ENCODE results near the gene VWA2.

VWA2 gene

DNA sequence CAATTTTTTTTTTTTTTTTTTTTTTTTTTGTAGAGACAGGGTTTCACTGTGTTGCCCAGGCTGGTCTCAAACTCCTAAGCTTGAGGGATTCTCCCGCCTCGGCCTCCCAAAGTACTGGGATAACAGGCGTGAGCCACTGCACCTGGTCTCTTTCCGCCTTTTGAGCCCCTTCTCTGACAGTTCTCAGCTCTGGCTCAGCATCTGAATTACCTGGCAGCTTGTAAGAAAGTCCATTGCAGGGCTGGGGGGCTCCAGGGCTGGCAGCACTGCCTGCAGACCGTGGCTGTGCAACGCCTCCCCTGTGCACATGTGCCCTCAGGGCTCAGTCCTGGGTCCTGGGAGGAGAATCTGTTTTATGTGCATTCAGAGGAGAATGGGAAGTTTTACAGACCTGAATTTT, 37.6 kb downstream of the VWA2 start:
- DNase-seq = no peak

DNA sequence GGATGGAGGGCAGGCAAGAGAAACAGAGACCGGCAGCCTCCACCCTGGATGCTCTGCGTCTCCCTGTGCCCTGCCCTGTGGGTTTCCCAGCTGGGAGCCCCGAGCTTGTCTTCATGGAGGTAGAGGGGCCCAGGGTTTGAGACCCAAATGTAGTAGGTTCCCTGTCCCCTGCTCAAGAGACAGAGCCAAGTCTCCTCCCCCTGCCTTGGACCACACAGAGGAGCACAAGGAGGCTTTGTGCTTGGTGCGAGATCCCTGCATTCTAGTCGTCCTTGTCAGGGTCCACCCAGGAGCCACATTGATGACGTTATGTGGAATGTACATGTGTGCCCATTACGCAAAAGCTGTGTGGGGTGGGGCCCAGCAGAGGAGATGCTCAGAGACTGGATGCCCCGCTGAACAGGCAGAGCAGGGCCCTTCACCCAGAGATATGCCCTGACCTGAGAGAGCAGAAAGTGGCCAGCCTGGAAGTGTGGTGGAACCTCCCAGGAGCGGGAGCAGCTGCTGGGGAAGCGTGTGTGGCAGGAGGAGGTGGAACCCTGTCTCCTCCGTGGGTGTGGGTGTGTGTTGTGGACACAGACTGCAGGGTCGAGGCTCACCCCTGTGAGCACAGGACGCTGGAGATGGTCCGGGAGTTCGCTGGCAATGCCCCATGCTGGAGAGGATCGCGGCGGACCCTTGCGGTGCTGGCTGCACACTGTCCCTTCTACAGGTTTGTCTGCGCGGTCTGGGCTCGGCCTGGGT, 39.3 kb downstream of the VWA2 start:
- no peak for DNase-seq

DNA sequence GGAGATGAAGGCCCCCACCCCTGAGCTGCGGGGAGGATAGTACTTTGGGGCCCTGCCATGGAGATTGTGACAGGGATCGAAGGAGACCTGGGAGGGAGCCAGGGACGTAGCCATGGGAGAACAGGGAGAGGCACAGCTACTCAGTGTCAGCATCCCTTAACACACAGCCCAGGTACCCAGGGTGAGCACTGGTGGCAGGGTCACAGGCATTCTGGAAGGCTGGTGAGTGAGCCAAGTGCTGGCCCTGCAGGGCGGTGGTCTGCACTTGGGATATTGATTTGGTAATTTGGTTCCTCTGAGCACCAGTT, 39.8 kb downstream of the VWA2 start:
- DNase-seq = no peak

DNA sequence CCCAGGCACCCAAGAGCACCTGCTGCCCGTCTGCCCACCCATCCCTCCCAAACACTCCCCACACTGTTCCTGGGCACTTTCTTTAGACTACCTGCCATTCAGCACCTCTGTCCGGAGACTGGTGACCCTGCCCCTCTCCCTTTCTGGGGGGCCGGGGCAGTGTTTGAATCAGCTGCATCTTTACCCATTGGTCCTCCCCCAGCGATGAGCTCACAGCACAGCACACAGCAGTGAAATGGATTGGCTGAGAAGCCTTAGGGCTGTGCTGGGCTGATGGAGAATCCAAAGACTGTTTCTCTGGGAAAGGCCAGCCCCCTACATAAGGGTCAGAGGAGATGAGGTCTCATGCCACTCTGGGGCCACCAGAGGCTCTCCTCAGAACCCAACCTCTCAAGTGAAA, 40.2 kb downstream of the VWA2 start:
- DNase-seq = no peak

DNA sequence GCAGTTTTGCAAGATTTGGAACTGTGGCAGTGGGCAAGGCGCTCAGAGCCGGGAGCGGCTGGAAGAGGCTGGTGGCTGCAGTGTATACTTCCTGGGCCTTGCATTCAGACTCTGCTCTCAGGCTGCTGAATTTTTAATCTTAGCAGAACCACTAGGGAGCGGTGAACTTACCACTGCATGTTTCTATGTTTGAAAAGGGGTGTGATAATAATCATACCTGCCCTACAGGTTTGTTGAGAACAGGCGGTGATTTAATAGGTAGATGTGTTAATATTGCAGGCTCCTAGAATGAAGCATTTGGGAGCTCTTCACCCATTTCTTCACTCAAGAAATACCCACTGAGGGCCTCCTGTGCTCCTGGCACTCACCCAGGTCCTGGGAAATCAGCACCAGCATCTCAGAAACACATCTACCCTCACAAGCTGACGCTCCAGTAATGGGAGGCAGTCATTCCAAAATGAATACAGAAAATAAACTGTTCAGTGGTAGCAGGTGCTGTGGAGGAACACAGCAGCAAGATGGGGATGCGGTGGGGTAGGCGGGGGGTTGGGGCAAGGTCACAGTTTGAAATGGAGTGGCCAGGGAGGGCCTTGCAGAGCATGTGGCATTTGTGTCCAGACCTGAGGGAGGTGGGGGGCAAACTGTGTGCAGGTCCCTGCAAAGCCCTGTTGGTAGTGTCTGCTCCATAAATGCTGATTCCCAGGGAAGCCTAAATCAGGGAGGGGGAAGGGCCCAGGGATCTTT, 41.0 kb downstream of the VWA2 start:
- DNase-seq = no peak

DNA sequence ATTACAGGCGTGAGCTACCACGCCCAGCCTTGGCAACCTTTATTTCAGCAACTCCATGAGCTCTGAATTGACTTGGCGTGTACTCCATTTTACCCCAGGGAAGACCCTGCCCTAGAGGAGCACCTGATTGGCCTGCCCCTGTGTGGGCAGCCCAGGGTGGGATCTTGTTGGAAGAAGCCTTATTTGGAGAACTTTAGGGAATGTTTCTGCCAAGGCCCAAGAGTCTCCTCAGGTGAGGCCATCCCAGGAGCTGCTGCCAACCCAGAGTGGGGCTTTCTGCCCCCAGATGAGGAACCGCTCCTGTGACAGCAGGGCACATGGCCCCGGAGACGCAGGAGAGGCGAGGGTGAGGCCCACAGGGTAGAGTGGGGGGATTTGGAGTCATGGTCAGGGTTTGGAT, 42.0 kb downstream of the VWA2 start:
- no peak for DNase-seq

DNA sequence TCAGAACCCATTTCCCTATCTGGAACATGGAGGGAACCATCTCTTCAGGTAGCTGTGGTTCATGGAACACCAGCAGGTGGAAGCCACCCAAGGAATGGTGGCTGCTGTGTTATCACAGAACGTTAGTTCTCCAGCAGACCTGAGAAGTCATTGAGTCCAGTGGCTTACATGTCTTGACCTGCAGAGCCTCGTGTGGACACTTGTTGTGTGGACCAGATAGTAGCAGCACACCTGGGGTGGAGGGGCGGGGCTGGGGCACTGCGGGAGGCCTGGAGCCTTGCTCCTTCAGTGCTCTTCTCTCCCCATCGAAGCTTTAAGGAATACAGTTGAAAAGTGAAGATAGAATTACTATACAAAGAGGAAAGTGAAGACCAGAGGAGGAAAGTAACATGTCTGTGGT, 42.4 kb downstream of the VWA2 start:
- DNase-seq = no peak

DNA sequence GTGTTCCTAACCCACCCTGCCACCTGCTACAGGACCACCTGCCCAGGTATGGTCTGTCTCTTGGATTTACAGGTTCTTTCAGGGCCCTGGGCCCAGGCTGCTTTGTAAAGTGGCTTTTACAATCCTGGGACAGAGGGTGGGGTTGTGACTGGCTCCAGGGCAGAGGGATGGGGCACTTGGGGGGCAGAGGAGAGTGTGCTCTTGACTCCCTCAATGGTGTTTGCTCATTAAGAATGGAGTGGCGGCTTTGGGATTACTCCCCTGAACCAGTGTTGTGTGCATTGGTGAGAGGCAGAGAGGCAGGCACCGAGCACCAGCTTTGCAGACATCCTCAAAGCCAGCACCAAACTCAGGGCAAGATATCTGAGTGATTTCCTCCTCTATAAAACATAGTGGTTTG, 43.5 kb downstream of the VWA2 start:
- DNase-seq = no peak

DNA sequence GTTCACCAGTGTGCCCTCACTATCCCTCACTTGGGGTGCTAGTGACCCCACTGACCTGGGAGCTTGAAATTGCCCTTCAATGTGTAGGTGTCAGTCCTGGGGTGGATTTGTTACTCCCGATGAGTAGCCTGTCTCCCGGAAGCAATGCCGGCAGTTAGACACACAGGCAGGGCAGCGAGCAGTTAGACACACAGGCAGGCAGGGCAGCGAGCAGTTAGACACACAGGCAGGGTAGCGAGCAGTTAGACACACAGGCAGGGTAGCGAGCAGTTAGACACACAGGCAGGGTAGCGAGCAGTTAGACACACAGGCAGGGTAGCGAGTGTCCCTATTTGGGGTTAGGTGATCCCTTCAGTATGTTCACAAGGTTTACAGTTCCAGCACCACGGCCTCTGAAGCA, 44.0 kb downstream of the VWA2 start:
- DNase-seq = no peak

DNA sequence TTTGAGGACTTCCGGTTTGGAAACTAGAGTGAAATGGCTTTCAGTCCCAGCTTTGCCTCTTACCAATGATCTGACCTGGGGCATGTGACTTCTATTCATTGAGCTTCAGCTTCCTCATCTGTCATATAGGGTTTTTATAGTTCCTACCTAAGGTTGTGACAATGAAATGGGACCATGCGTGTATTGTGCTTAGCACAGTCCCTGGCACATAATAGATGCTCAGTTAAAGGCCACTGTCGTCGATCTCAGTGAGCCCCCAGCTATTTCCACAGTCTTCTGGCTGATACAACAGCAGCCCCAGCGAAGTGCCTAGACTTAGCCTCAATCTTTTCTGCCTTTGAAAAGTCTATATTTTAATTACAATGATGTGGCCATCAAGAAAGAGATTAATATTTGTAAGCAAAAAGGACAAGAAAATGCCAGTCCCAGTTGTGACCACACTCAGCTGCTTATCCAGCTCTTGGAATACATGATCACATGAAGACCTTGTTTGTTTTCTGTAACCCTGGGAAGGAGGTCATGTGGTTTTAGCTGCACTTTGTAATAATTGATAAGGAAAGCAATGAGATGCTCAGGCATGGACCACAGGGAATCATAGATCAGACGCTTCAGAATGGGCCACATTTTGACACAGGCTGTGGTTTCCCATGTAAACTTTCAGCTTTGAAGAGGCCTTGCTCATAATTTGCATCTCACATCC, 44.6 kb downstream of the VWA2 start:
- no peak for DNase-seq

DNA sequence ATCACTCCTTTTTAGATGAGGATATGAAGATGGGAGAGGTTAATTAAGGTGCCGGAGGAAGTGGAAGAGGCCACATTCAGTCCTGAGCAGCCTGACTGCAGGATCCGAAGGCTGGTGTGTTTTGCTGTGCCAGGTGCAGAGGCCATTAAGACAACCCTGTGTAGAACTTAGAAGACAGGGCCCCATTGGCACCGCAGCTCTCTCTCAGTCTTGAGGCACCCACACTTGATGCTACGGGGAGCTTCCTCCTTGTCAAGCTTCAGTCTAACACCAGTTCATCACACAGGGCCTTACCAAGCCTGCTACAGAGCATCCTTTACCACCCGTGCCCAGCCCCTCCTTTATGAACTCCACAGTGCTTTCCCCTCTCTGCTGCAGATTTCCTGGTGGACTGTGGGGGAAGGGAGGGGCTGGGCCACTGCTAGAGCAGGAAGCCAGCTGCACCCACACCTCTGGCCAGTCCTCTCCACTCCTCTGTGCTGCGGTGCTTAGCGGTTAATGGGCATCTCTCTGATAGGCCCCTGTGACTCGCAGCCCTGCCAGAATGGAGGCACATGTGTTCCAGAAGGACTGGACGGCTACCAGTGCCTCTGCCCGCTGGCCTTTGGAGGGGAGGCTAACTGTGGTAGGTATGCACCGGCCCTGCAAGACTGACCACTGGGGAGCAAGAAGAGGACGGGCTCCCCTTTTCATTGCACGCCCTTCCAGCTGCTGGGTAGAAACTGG, 45.5 kb downstream of the VWA2 start:
- no peak for DNase-seq

DNA sequence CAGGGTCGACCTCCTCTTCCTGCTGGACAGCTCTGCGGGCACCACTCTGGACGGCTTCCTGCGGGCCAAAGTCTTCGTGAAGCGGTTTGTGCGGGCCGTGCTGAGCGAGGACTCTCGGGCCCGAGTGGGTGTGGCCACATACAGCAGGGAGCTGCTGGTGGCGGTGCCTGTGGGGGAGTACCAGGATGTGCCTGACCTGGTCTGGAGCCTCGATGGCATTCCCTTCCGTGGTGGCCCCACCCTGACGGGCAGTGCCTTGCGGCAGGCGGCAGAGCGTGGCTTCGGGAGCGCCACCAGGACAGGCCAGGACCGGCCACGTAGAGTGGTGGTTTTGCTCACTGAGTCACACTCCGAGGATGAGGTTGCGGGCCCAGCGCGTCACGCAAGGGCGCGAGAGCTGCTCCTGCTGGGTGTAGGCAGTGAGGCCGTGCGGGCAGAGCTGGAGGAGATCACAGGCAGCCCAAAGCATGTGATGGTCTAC, 46.9 kb downstream of the VWA2 start:
- DNase-seq = no peak

DNA sequence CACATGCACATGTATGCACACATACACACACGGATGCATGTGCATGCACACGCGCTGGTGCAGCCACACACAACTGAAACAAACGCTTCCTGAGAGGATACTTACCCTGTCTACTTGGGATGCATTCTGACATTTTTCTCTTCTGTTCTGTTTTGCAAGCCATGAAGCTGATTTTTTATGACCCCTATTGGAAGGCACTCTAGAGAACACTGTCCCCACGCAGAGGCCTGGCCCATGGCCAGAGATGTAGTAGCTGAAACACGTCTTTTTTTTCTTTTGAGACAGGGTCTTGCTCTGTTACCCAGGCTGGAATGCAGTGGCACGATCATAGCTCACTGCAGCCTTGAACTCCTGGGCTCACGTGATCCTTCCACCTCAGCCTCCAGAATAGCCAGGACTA, 47.9 kb downstream of the VWA2 start:
- no peak for DNase-seq

DNA sequence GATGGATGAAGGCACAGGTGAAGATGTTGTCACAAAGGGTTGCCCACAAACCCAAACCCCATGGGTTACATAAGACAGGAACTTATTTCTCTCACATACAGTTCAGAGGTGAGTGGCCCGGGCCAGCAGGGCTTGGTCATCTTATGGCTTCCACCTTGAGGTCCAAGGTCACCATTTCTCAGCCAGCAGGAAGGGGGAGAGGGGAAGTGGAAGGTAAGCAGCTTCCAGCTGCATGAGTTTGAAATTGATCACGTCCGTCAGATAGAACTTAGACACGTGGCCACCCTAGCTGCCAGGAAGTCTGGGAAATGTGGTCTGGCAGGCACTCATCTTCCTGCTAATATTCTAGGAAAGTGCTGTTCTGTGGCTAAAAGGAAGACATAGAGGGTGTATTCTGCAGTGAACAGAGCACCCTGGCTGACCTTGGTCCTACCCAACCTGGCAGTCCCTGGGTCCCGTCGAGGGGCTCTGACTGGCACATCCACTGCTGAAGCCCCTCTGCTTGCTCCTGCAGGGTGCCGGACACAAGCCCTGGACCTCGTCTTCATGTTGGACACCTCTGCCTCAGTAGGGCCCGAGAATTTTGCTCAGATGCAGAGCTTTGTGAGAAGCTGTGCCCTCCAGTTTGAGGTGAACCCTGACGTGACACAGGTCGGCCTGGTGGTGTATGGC, 49.5 kb downstream of the VWA2 start:
- no peak for DNase-seq

DNA sequence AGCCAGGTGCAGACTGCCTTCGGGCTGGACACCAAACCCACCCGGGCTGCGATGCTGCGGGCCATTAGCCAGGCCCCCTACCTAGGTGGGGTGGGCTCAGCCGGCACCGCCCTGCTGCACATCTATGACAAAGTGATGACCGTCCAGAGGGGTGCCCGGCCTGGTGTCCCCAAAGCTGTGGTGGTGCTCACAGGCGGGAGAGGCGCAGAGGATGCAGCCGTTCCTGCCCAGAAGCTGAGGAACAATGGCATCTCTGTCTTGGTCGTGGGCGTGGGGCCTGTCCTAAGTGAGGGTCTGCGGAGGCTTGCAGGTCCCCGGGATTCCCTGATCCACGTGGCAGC, 50.0 kb downstream of the VWA2 start:
- DNase-seq = no peak

DNA sequence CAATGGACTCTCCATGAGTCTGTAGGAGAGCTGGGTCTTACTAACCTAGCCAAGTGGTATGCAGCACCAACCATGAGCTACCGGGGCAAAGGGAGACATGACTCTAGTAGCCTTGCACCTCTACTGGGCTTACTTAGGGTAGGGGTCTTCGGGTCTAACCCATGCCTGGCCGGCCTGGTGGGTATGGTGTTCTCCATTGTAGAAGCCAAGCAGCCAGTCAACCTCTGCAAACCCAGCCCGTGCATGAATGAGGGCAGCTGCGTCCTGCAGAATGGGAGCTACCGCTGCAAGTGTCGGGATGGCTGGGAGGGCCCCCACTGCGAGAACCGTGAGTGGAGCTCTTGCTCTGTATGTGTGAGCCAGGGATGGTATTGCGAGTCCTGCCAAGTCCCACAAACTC, 51.0 kb downstream of the VWA2 start:
- no peak for DNase-seq

DNA sequence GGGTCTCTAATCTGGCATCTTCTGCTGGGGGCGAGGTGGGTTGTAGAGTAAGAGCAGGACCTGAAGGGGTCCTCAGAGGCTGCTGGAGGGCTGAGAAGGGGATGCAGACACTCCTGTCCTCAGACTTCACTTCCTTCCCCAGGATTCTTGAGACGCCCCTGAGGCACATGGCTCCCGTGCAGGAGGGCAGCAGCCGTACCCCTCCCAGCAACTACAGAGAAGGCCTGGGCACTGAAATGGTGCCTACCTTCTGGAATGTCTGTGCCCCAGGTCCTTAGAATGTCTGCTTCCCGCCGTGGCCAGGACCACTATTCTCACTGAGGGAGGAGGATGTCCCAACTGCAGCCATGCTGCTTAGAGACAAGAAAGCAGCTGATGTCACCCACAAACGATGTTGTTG, 52.0 kb downstream of the VWA2 start:
- DNase-seq = no peak

DNA sequence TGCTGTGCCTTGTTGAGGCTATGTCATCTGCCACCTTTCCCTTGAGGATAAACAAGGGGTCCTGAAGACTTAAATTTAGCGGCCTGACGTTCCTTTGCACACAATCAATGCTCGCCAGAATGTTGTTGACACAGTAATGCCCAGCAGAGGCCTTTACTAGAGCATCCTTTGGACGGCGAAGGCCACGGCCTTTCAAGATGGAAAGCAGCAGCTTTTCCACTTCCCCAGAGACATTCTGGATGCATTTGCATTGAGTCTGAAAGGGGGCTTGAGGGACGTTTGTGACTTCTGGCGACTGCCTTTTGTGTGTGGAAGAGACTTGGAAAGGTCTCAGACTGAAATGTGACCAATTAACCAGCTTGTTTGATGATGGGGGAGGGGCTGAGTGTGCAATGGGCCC, 52.5 kb downstream of the VWA2 start:
- DNase-seq = no peak

DNA sequence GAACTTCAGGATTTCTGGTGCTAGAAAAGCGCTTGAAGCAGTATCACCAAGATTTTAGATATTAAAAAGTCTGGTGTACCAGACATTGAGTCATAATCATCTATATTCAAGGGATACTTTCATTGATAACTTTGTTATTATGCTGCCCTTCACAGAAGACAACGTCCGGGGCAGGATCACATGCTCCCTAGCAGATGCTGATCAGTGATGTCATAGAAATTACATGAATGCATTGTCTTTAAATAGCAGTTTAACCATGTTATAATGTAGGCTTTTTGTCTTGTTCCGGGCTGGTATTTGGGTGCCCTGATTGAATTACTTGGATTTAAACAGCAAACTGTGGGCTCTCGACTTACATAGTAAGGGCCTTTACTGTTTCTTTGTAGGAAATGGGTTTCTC, 54.0 kb downstream of the VWA2 start:
- DNase-seq = no peak

DNA sequence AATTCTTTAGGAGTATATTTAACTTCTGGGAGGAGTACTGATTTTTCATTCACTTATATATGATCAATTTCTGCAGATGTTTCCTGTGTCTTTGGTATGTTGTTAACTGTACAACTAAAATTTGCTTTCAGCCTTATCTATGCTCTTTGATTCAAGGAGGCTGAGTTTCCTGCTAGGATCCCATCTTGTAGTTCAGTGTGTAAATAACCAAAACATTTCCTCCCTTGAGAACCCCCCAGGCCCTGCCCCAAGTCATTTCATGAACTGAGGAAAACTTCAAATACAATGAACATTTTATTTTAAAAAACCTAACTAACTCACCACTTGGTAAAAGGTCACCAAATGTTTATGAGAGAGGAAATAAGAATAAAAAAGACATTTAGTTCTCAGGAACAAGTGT, 55.5 kb downstream of the VWA2 start:
- DNase-seq = no peak

DNA sequence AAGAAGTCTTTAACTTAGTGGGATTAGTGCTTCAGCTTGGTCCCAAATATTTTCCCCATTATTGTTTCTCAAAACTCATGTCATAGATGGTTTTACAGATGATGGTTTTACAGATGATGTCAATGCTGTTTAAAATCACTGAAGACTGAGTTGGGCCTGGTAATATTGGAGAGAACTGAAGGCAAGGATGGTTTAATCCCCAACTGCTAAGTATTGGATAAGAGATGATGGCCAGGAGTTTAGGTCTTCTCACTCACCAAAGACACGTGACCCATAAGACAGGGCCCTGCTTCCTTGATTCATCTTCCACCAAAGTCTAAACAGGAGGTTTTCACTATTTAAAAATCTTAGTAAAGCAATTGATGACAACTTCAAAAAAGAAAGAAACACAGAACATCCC, 56.3 kb downstream of the VWA2 start:
- no peak for DNase-seq

DNA sequence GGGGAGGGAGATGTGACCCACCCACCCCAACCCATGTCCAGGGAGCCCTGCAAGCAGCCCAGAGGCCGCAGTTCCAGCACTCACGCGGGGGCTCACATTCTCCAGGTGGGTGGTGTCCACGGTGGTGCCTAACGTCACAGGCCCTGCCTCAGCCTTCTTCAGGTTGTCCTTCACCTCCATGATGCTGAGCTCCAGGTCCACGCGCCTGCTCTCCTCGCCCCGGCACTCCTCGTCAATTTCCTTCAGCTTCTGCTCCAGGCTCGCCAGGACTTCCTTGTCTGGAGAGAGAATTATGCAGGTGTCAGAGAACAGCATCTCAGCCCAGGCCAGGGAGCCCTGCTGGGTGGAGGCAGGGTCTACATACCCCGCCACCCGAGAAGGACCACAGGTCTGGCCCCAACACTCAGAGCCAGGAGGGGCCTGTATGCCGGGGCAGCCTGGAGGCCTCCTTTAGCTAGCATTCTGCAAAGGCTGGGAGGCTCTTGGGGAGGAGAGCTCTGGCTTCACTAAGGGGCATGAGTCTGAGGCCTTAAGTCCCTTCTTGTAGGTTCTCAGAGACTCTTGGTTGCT, 58.2 kb downstream of the VWA2 start:
- no peak for DNase-seq
